HEK293T (cell line): Measurements from ENCODE around the gene RGSL1.
"Not testable (repeated sequence)": the region's sequence is repeated elsewhere in the genome, so short reads cannot be mapped to it uniquely, and the experiment has no call there.

ENCODE experiments used
- CTCF ChIA-PET: fragments of 350-600 bp; formaldehyde crosslinking; extraction: SDS; loops from one replicate; lab custom pipeline; 2021; ENCODE audit warnings: antibody characterized with exemption, inconsistent platforms; lab: Yijun Ruan, JAX
- POLR2A ChIA-PET: fragments of 350-600 bp; formaldehyde crosslinking; extraction: SDS; loops from one replicate; lab custom pipeline; 2020; ENCODE audit warnings: antibody characterized with exemption, inconsistent platforms; lab: Yijun Ruan, JAX
- DNase-seq: peaks from one replicate; pipeline ENCODE4 v3.0.0; 2012; ENCODE audit warnings: mixed read lengths; ENCODE audit errors: extremely low spot score
- ARNT ChIP-seq: fragments of 450-650 bp; IDR thresholded peaks from 2 replicates; pipeline ENCODE4 v1.6.1; 2017; ENCODE audit warnings: mild to moderate bottlenecking
- BHLHE40 ChIP-seq: fragments of 450-650 bp; IDR thresholded peaks from 2 replicates; pipeline ENCODE4 v1.6.1; 2016; ENCODE audit warnings: mild to moderate bottlenecking, moderate library complexity, borderline replicate concordance
- CTBP1 ChIP-seq: fragments of 450-650 bp; IDR thresholded peaks from 2 replicates; pipeline ENCODE4 v1.6.1; 2016; ENCODE audit warnings: borderline replicate concordance
- ELF4 ChIP-seq: fragments of 450-650 bp; IDR thresholded peaks from 2 replicates; pipeline ENCODE4 v1.6.1; 2017; ENCODE audit warnings: antibody characterized with exemption
- FOXA1 ChIP-seq: fragments of 450-650 bp; IDR thresholded peaks from 2 replicates; pipeline ENCODE4 v1.6.1; 2016; ENCODE audit warnings: mild to moderate bottlenecking
- FOXK2 ChIP-seq: fragments of 450-650 bp; IDR thresholded peaks from 2 replicates; pipeline ENCODE4 v1.6.1; 2016; ENCODE audit warnings: mild to moderate bottlenecking
- FOXM1 ChIP-seq: fragments of 450-650 bp; IDR thresholded peaks from 2 replicates; pipeline ENCODE4 v1.6.1; 2017; ENCODE audit warnings: mild to moderate bottlenecking, borderline replicate concordance
- HDGF ChIP-seq: fragments of 450-650 bp; IDR thresholded peaks from 2 replicates; pipeline ENCODE4 v1.6.1; 2017; ENCODE audit warnings: antibody characterized with exemption, borderline replicate concordance
- L3MBTL2 ChIP-seq: fragments of 450-650 bp; conservative IDR thresholded peaks from 2 replicates; pipeline ENCODE4 v1.6.1; 2016; ENCODE audit warnings: mild to moderate bottlenecking
- LEF1 ChIP-seq: fragments of 450-650 bp; IDR thresholded peaks from 2 replicates; pipeline ENCODE4 v1.6.1; 2017; ENCODE audit warnings: mild to moderate bottlenecking, borderline replicate concordance
- NFRKB ChIP-seq: fragments of 450-650 bp; IDR thresholded peaks from 2 replicates; pipeline ENCODE4 v1.6.1; 2016; ENCODE audit warnings: mild to moderate bottlenecking, moderate library complexity
- SP1 ChIP-seq: fragments of 450-650 bp; IDR thresholded peaks from 2 replicates; pipeline ENCODE4 v1.6.1; 2017
- SUZ12 ChIP-seq: fragments of 450-650 bp; IDR thresholded peaks from 2 replicates; pipeline ENCODE4 v1.6.1; 2016; ENCODE audit warnings: mild to moderate bottlenecking
- TARDBP ChIP-seq: fragments of 450-650 bp; IDR thresholded peaks from 2 replicates; pipeline ENCODE4 v1.6.1; 2016
- ZNF384 ChIP-seq: fragments of 450-650 bp; IDR thresholded peaks from 2 replicates; pipeline ENCODE4 v1.6.1; 2016
- TF ChIP-seq, protein P1 (sequence below): fragments of 450-650 bp; IDR thresholded peaks from 2 replicates; pipeline ENCODE4 v1.6.1; 2016

The RGSL1 gene

DNA sequence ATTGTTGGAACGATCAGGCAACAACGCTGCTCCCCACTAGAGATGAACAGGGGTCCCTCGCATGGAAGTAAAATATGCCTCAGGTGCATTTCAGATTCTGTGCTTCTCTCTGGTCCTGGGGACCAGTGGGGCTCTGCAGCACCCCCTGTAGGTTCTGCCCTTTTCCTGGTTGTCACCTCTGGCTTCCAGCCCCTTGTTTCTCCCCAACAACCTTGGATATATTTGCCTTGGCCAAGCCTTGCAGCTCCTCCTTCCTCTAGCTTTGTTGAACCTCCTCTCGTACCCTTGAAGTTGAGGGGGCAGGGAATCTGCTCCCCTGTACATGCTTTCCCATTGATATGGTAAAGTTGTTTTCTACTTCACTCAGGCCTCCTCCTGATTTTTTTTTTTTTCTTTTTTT is 5.4 kb upstream of the RGSL1 start:
- TF ChIP-seq HDGF (no peak), TARDBP (no peak), SUZ12 (no peak), FOXM1 (no peak), ZNF384 (no peak), ARNT (no peak), CTBP1 (no peak), LEF1 (no peak), L3MBTL2 (no peak), SP1 (no peak), FOXK2 (no peak), NFRKB (no peak)
- TF ChIP-seq, protein P1, sequence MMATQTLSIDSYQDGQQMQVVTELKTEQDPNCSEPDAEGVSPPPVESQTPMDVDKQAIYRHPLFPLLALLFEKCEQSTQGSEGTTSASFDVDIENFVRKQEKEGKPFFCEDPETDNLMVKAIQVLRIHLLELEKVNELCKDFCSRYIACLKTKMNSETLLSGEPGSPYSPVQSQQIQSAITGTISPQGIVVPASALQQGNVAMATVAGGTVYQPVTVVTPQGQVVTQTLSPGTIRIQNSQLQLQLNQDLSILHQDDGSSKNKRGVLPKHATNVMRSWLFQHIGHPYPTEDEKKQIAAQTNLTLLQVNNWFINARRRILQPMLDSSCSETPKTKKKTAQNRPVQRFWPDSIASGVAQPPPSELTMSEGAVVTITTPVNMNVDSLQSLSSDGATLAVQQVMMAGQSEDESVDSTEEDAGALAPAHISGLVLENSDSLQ: no peak
- POLR2A ChIA-PET: interaction anchor here (1.1 kb wide), 1 partner anchor 172 kb away, joined by 3 read pairs; no protein-coding TSS in a partner anchor
- DNase-seq: no peak
- CTCF ChIA-PET: interaction anchor here (0.6 kb wide), 2 partner anchors 68 to 390 kb away, joined by 3 to 5 read pairs; no protein-coding TSS in a partner anchor

DNA sequence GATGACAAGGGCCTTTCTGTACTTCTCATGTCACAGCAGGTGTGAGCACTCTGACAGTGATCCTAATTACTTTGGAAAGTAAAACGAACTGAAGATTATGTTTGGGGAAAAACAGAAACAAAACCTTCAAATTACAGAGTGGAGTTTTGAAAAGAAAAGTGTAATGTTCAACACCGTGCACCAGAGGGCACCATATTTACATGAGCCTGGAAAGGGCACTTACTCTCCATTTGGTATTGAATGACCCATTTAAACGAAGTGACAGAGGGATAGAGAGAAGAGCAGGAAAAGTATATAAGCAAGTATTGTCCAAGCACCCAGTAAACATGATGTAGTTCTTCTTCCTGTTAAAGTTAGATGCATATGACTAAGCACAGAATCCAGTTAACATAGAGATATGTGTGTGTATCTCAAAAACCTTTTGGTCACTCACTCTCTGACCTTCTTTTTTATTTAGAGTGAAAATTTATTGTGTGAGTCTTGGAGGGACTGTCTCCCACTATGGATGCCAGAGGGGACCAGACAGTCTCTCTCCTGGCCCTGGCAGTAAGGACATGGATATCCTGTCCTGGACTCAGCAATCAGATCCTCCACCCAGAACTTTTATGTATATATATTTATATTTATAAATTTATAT is 3.8 kb upstream of the RGSL1 start:
- POLR2A ChIA-PET: no interaction called here
- TF ChIP-seq, protein P1: 0 out of 2 replicates have a peak, but pooled peaks have one; percentile 8
- TF ChIP-seq L3MBTL2: no peak
- CTCF ChIA-PET: no interaction called here
- DNase-seq: peak; percentile 66

DNA sequence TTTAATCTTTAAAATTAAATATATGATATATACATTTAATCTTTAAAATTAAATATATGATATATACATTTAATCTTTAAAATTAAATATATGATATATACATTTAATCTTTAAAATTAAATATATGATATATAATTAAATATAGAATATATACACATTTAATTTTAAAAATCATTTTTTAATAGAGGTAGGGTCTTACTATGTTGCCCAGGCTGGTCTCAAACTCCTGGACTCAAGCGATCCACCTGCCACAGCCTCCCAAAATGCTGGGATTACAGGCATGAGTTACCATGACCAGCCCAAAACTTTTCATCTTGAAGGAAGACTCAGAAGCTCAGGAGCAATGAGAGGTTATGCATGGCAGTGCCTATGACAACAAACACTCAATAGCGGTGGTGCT is 2.8 kb upstream of the RGSL1 start:
- DNase-seq, POLR2A ChIA-PET, CTCF ChIA-PET: not testable (repeated sequence)

DNA sequence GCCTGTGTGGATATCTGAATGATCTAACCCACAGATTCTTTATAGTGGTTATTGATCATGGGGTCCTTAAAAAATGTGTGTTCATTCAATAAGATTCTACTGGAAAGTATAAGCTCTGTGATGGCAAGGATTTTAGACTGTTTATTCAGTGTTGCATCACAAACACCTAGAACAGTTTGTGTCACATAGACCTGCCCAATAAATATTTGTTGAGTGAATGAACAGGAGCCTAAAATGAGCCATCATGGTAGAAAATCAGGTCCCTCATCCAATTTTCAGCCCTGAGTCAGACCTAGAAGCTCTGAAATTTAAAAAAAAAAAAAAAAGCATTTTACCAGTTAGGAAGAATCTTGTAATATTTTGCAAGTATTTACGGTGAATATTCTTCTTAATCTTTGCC is 2.3 kb upstream of the RGSL1 start:
- ChIA-PET POLR2A (no interaction called here), CTCF (no interaction called here)
- no peak for DNase-seq
- TF ChIP-seq SP1 (no peak), FOXK2 (no peak)

DNA sequence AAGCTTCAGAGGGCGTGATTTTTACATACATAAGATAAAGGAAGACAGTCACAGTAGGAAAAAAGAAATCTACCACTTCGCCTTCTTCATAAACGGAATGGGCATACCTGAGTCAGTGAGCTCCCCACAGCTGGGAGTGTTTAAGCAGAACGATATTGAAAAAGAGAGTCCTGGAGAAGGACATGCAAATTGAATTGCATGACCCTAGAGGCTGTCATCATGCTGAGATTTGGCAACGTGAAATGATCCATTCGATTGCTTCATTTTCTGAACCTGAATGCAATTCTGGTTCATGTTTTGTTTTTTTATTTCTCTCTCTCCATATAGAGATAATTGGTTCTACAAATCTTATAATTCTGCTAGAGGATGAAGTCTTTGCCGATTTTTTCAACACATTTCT is 3.7 kb downstream of the RGSL1 start:
- ChIA-PET POLR2A (no interaction called here), CTCF (interaction anchor here (1.0 kb wide), 1 partner anchor 144 kb away, joined by 4 read pairs; no protein-coding TSS in a partner anchor)
- TF ChIP-seq SUZ12 (no peak), ARNT (no peak), FOXA1 (no peak), ELF4 (no peak), NFRKB (no peak), CTBP1 (no peak), FOXM1 (no peak)
- no peak for DNase-seq

DNA sequence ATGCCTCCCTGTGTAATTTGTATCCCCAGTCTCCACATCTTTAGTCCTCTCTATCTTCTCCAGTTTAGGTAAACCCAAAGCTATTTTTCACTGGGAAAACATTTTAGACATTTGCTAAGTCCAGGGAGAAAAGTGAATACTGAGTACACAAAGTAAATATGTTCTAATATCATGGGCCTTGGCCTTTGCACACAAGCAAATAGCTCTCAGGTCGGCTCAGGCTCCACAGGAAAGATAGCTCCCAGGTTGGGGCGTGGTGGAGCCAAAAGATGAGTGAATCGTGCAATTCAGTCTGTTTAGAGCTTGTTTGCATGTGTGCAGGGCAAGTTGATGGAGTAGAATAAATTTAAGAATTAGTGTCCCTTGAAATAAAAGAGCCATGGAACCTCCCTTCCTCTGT is 7.9 kb downstream of the RGSL1 start:
- TF ChIP-seq ELF4: no peak
- TF ChIP-seq LEF1: no peak
- TF ChIP-seq CTBP1: no peak
- no peak for TF ChIP-seq BHLHE40
- no peak for TF ChIP-seq ARNT
- no peak for TF ChIP-seq SP1
- DNase-seq: no peak
- ChIA-PET POLR2A (no interaction called here), CTCF (no interaction called here)

DNA sequence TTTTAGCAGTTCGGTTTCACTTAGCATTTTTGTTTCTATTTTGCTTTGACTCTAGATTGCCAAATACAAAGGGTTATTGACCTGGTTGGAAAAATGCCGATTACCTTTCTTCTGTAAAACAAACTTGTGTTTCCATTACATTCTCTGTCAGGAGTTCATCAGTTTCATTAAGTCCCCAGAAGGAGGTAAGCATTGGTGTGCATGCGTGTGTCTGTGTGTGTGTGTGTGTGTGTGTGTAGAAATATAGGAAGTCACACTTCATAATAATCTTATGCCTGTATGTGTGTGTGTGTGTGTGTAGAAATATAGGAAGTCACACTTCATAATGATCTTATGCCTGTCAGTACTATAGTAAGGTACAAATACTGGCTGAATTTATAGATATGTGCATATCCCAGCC is 10.0 kb downstream of the RGSL1 start:
- TF ChIP-seq, protein P1: no peak
- TF ChIP-seq L3MBTL2: no peak
- no peak for TF ChIP-seq ARNT
- TF ChIP-seq FOXM1: no peak
- no peak for TF ChIP-seq CTBP1
- no peak for TF ChIP-seq FOXK2
- TF ChIP-seq ZNF384: no peak
- TF ChIP-seq NFRKB: no peak
- TF ChIP-seq BHLHE40: no peak
- TF ChIP-seq SP1: no peak
- TF ChIP-seq FOXA1: no peak
- TF ChIP-seq TARDBP: no peak
- TF ChIP-seq ELF4: no peak
- TF ChIP-seq LEF1: no peak
- no peak for TF ChIP-seq HDGF
- no peak for TF ChIP-seq SUZ12
- no peak for DNase-seq
- POLR2A ChIA-PET: no interaction called here
- CTCF ChIA-PET: no interaction called here
